Caco-2 (cell line): ENCODE results near the gene BBX. TPM values are rescaled to one million over a fixed set of nuclear protein-coding genes. Genes with fewer than 3 reads are reported as not detected.

Experiments
- BruUV-seq: library from RNA; stranded (reverse); fragments of 400-500 nt; replicated peaks from 2 replicates; lab custom pipeline; 2021; lab: Mats Ljungman, UMichigan
- CTCF ChIA-PET: fragments of 300-600 bp; sonication (Branson Sonifier 250); formaldehyde crosslinking; loops from one replicate; lab custom pipeline; 2022; ENCODE audit warnings: antibody characterized with exemption; lab: Charles Lee
- POLR2A ChIA-PET: fragments of 300-600 bp; sonication (Branson Sonifier 250); formaldehyde crosslinking; loops from one replicate; lab custom pipeline; 2022; ENCODE audit warnings: antibody characterized with exemption; lab: Charles Lee
- DNase-seq, 2 experiments: peaks; one replicate each; pipeline versions ENCODE4 v3.0.0 to v3.0.0-alpha.2; 2020 to 2022
- H3K27me3 ChIP-seq: replicated peaks from 2 replicates; pipeline ENCODE4 v1.6.0; 2011; ENCODE audit warnings: low read length; ENCODE audit not compliant: control insufficient read depth, insufficient read depth
- H3K36me3 ChIP-seq: 2 replicates; pipeline ENCODE4 v1.5.1; 2011; ENCODE audit warnings: low read length; ENCODE audit not compliant: control insufficient read depth, insufficient read depth
- H3K4me1 ChIP-seq: fragments of 250-450 bp; sonication (Bioruptor Pico); 2 replicates; pipeline ENCODE4 v1.5.1; 2020; ENCODE audit warnings: mild to moderate bottlenecking
- H3K4me3 ChIP-seq: 2 replicates; pipeline ENCODE4 v1.5.1; 2011; ENCODE audit warnings: low read depth, mild to moderate bottlenecking, control low read depth, low read length
- H3K9me3 ChIP-seq: fragments of 250-450 bp; sonication (Bioruptor Pico); 2 replicates; pipeline ENCODE4 v1.5.1; 2020; ENCODE audit warnings: mild to moderate bottlenecking, moderate library complexity
- H3K27ac Mint-ChIP-seq: one replicate; pipeline ENCODE4 v1.8.0; 2022; ENCODE audit warnings: mixed read lengths; ENCODE audit not compliant: unreplicated experiment
- H3K27me3 Mint-ChIP-seq: one replicate; pipeline ENCODE4 v1.8.0; 2022; ENCODE audit warnings: mixed read lengths; ENCODE audit not compliant: insufficient read depth, unreplicated experiment
- H3K36me3 Mint-ChIP-seq: one replicate; pipeline ENCODE4 v1.8.0; 2022; ENCODE audit warnings: mild to moderate bottlenecking, mixed read lengths; ENCODE audit not compliant: insufficient read depth, unreplicated experiment
- H3K4me1 Mint-ChIP-seq: one replicate; pipeline ENCODE4 v1.8.0; 2022; ENCODE audit warnings: low read depth, mixed read lengths; ENCODE audit not compliant: unreplicated experiment
- H3K4me3 Mint-ChIP-seq: one replicate; pipeline ENCODE4 v1.8.0; 2022; ENCODE audit warnings: mild to moderate bottlenecking, moderate library complexity, mixed read lengths; ENCODE audit not compliant: unreplicated experiment
- H3K9me3 Mint-ChIP-seq: one replicate; pipeline ENCODE4 v1.8.0; 2022; ENCODE audit warnings: mixed read lengths; ENCODE audit not compliant: unreplicated experiment
- CTCF ChIP-seq, 2 experiments: fragments of 200-600 bp in 1 of 2; IDR thresholded peaks; 1 replicate in 1 of 2; 2 replicates in 1 of 2; pipeline versions ENCODE4 v1.5.1 to v1.8.0; 2011 to 2022; ENCODE audit warnings: antibody characterized with exemption in 1 of 2, control low read depth in 1 of 2, inconsistent platforms in 1 of 2, low read depth in 1 of 2, low read length in 1 of 2, mild to moderate bottlenecking in 1 of 2, moderate library complexity in 1 of 2; ENCODE audit not compliant: insufficient read depth in 1 of 2, severe bottlenecking in 1 of 2, unreplicated experiment in 1 of 2
- intact Hi-C: fragments of 100-400 bp; cut with micrococcal nuclease; formaldehyde crosslinking; loops from one replicate; pipeline ENCODE4 v1.10.0; 2022; ENCODE audit not compliant: unreplicated experiment
- total RNA-seq: library from RNA; stranded (reverse); gene quantifications from 2 replicates; pipeline ENCODE4 v1.2.3, GENCODE V29; 2022

Gene BBX
- total RNA-seq, 1 experiment from 2014 or later, result 2.6 TPM

GRCh38 chr3:107657971-107658370 is 135.2 kb downstream of the BBX start:
- Mint-ChIP-seq H3K4me1 (no peaks in the 10 kb centered on the region), H3K36me3 (no peaks in the 10 kb centered on the region), H3K27me3 (peaks cover 5% of the 10 kb centered on the region), H3K9me3 (no peaks in the 10 kb centered on the region), H3K27ac (no peak overlapping the region), H3K4me3 (no peak overlapping the region)
- H3K4me1 ChIP-seq, result no peaks in the 10 kb centered on the region
- H3K36me3 ChIP-seq, result no peaks in the 10 kb centered on the region
- no peak overlapping the region for H3K4me3 ChIP-seq
- TF ChIP-seq CTCF (IDR thresholded peaks at IDR 0.05; ENCODE audit: insufficient read depth in 1 of 2, low read depth in 1 of 2, low read length in 1 of 2, severe bottlenecking in 1 of 2, unreplicated experiment in 1 of 2), result no peak
- H3K9me3 ChIP-seq, result no peaks in the 10 kb centered on the region
- CTCF ChIA-PET, result no interaction called here
- H3K27me3 ChIP-seq, result no peaks in the 10 kb centered on the region
- no peak for DNase-seq
- BruUV-seq, result no TSS peak
- POLR2A ChIA-PET, result no interaction called here
- intact Hi-C loops, result no loop called here

DNA sequence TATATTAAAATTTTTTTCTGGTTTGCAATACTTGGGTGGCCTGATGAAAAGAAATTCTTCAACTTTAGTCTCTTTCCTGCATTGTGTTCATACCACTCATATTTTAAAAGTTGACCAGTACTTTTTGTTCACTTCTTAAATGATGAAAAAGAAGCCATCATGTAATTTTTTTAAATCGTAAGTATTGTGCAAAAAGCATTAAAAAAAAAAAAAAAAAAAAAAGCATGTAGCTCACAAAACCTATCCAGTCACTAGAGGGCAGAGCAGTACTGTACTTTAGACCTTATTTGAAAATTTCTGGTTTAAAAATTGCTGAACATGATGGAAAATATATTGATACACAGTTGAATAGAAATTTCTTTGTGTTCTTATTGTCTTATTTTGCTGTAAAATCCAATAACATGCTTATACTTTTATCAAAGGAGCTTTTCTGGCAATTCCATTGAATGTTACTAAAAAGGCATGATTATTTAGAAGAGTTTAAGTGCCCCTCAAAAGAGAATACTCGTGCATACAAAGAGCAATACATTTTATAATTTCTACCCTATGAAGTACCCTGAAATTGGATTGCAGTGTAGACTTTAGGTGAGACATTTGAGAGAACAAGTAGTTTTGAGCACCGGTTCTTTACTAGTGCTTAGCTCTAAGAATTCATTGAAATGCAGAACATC is 137.7 kb downstream of the BBX start:
- H3K4me3 ChIP-seq, result no peak overlapping the region
- CTCF ChIA-PET, result interaction anchor here (0.6 to 1.4 kb wide), 7 partner anchors 15 to 817 kb away, joined by 3 to 7 read pairs (median 5); no protein-coding TSS in a partner anchor
- no peak for DNase-seq
- intact Hi-C loops, result loop anchor here (1.0 kb wide), 1 partner anchor 424 kb away; no protein-coding TSS in a partner anchor
- H3K4me1 ChIP-seq, result no peaks in the 10 kb centered on the region
- no peaks in the 10 kb centered on the region for H3K27me3 ChIP-seq
- H3K9me3 ChIP-seq, result no peaks in the 10 kb centered on the region
- H3K36me3 ChIP-seq, result no peaks in the 10 kb centered on the region
- POLR2A ChIA-PET, result no interaction called here
- no TSS peak for BruUV-seq
- TF ChIP-seq CTCF (IDR thresholded peaks at IDR 0.05; ENCODE audit: insufficient read depth in 1 of 2, low read depth in 1 of 2, low read length in 1 of 2, severe bottlenecking in 1 of 2, unreplicated experiment in 1 of 2), result peak; percentile 49 to 63
- H3K4me1 Mint-ChIP-seq, result peaks cover 5% of the 10 kb centered on the region
- H3K9me3 Mint-ChIP-seq, result no peaks in the 10 kb centered on the region
- peaks cover 8% of the 10 kb centered on the region for H3K27me3 Mint-ChIP-seq
- H3K4me3 Mint-ChIP-seq, result no peak overlapping the region
- H3K27ac Mint-ChIP-seq, result no peak overlapping the region
- H3K36me3 Mint-ChIP-seq, result no peaks in the 10 kb centered on the region

DNA sequence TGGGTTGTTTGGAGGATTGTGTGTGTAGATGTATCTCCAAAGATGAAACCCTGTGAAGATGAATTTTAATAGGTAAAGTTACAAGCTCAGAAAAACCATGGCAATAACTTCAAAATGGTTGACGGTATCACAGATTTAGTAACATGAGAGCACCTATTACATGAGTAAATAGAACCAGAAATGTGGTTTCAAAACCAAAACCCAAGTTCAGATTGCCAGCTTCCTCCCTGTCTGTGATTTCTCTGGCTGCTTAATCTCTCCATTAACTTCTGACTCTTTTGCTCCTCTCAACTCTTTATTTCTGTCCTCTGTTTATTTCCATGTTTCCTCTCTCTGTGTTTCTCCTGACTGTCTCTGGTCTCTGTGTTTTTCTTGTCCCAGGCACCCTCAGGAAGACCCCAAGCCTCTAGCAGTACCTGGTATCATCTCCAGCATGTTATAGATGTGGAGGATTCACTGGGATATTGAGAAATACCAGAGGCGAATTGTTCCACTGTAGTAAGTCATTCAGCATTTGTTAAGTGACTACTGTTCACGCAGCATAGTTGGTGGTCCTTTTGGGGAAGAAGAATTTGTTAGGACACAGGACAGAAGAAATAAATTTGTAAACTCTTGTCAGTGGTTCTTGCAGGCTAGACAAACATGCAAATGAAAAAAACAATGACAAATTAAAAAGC is 138.8 kb downstream of the BBX start:
- peaks cover 8% of the 10 kb centered on the region for H3K27me3 Mint-ChIP-seq

More for the DNA sequence above, 138.8 kb downstream of the BBX start:
- intact Hi-C loops, result no loop called here
- no peaks in the 10 kb centered on the region for H3K36me3 Mint-ChIP-seq
- H3K36me3 ChIP-seq, result no peaks in the 10 kb centered on the region
- no peak for DNase-seq
- no peak overlapping the region for H3K4me3 Mint-ChIP-seq
- H3K27me3 ChIP-seq, result no peaks in the 10 kb centered on the region
- no peak for TF ChIP-seq CTCF (IDR thresholded peaks at IDR 0.05; ENCODE audit: insufficient read depth in 1 of 2, low read depth in 1 of 2, low read length in 1 of 2, severe bottlenecking in 1 of 2, unreplicated experiment in 1 of 2)
- peaks cover 5% of the 10 kb centered on the region for H3K4me1 Mint-ChIP-seq
- no peaks in the 10 kb centered on the region for H3K4me1 ChIP-seq
- no peaks in the 10 kb centered on the region for H3K9me3 ChIP-seq
- ChIA-PET CTCF (no interaction called here), POLR2A (no interaction called here)
- no peak overlapping the region for H3K27ac Mint-ChIP-seq
- H3K4me3 ChIP-seq, result no peak overlapping the region
- BruUV-seq, result no TSS peak
- H3K9me3 Mint-ChIP-seq, result no peaks in the 10 kb centered on the region
